DND-41 (cell line): ENCODE results near the gene FGF11.

Experiments
- ATAC-seq: fragments of 200-7000 bp; cut with Tn5 transposase; 3 replicates; pipeline ENCODE4 v1.9.1; 2021; ENCODE audit warnings: low read depth; ENCODE audit not compliant: insufficient read depth
- DNase-seq: peaks from one replicate; pipeline ENCODE4 v3.0.0-alpha.2; 2020
- H2AFZ ChIP-seq: 2 replicates; pipeline ENCODE4 v1.6.0; 2012; ENCODE audit warnings: low read depth, low read length
- H3K27ac ChIP-seq: 2 replicates; pipeline ENCODE4 v1.5.1; 2012; ENCODE audit warnings: low read length, inconsistent platforms
- H3K27me3 ChIP-seq: fragments of 200-600 bp; sonication (generic); 2 replicates; pipeline ENCODE4 v1.6.0; 2012; ENCODE audit warnings: low read length, mild to moderate bottlenecking, inconsistent platforms; ENCODE audit not compliant: insufficient read depth, poor library complexity
- H3K36me3 ChIP-seq: 2 replicates; pipeline ENCODE4 v1.5.1; 2012; ENCODE audit warnings: low read length, inconsistent platforms; ENCODE audit not compliant: insufficient read depth
- H3K4me1 ChIP-seq: 2 replicates; pipeline ENCODE4 v1.5.1; 2012; ENCODE audit warnings: mild to moderate bottlenecking, low read length; ENCODE audit not compliant: insufficient read depth
- H3K4me2 ChIP-seq: 2 replicates; pipeline ENCODE4 v1.6.0; 2012; ENCODE audit warnings: mild to moderate bottlenecking, moderate library complexity, low read length, inconsistent platforms; ENCODE audit not compliant: insufficient read depth
- H3K4me3 ChIP-seq, 2 experiments: fragments of 200-600 bp in 1 of 2; shearing (Covaris generic) in 1 of 2; 2 replicates each; pipeline ENCODE4 v1.5.1; 2012 to 2016; ENCODE audit warnings: inconsistent platforms in 2 of 2, low read length in 2 of 2, mild to moderate bottlenecking in 2 of 2, low read depth in 1 of 2, moderate library complexity in 1 of 2
- H3K79me2 ChIP-seq: 2 replicates; pipeline ENCODE4 v1.6.0; 2012; ENCODE audit warnings: low read length, inconsistent platforms; ENCODE audit not compliant: insufficient read depth
- H3K9ac ChIP-seq: 2 replicates; pipeline ENCODE4 v1.6.0; 2012; ENCODE audit warnings: low read depth, mild to moderate bottlenecking, inconsistent platforms, low read length, moderate library complexity
- H3K9me3 ChIP-seq: 2 replicates; pipeline ENCODE4 v1.5.1; 2012; ENCODE audit warnings: low read length, moderate library complexity, mild to moderate bottlenecking, inconsistent platforms; ENCODE audit not compliant: insufficient read depth, severe bottlenecking
- H4K20me1 ChIP-seq: 2 replicates; pipeline ENCODE4 v1.6.0; 2012; ENCODE audit warnings: low read length; ENCODE audit not compliant: insufficient read depth
- CTCF ChIP-seq: IDR thresholded peaks from 2 replicates; pipeline ENCODE4 v1.5.1; 2012; ENCODE audit warnings: borderline replicate concordance, low read length, moderate library complexity, mild to moderate bottlenecking; ENCODE audit not compliant: poor library complexity, severe bottlenecking; ENCODE audit errors: extremely low read depth
- EZH2 ChIP-seq: IDR thresholded peaks from 3 replicates; pipeline ENCODE4 v1.6.1; 2012; ENCODE audit warnings: borderline replicate concordance, low read depth, mild to moderate bottlenecking, moderate library complexity, low read length, inconsistent platforms; ENCODE audit not compliant: severe bottlenecking

Gene FGF11

GRCh38 chr17:7466318-7466638 lies 27.0 kb downstream of the FGF11 start:
- Histone ChIP-seq H3K79me2 (peaks cover 23% of the 10 kb centered on the region), H3K4me1 (no peaks in the 10 kb centered on the region), H3K9me3 (no peaks in the 10 kb centered on the region), H3K27me3 (no peaks in the 10 kb centered on the region), H3K36me3 (peaks cover 50% of the 10 kb centered on the region), H4K20me1 (peaks cover 11% of the 10 kb centered on the region; the same call in 1 of the 2 replicates), H3K4me3 (no peak overlapping the region), H3K27ac (no peak overlapping the region), H2AFZ (no peak overlapping the region), H3K9ac (no peak overlapping the region), H3K4me2 (no peak overlapping the region)
- ATAC-seq (no peak), DNase-seq (no peak)
- TF ChIP-seq CTCF = no peak
- TF ChIP-seq EZH2 = no peak

DNA sequence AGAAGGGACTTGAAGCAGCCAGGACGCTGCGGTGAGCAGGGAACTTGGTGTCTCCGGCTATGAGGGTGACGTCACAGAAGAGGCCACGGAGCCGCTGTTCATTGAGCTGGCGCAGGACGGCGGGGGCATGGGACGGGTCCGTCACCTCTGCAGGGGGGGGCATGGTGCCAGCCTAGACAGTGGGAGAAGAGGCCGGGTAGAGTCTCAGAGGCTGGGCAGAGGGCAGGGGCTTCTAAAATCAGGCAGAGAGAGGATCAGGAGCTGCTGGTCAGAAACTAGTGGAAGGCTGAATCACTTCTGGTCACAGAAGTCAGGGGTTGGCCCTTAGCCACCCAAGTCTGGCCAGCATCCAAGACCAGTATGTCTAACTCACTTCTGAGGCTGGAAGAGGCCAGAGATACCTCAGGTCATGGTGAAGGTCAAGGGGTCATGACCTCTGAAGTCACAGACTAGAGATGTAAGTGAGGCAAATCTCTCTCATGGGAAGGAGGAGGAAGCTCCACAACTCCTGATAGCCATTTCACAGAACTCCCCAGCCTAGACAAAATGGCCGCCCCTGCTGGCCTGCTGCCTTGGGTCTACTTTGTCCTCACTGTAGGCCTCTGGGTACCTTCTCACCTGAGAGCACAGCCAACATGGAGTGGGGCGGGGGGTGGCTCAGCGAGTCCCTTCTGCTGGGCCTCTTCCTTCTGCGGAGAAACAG lies 27.5 kb downstream of the FGF11 start:
- H3K79me2 ChIP-seq = peaks cover 28% of the 10 kb centered on the region
- no peak overlapping the region for H3K27ac ChIP-seq

DNA sequence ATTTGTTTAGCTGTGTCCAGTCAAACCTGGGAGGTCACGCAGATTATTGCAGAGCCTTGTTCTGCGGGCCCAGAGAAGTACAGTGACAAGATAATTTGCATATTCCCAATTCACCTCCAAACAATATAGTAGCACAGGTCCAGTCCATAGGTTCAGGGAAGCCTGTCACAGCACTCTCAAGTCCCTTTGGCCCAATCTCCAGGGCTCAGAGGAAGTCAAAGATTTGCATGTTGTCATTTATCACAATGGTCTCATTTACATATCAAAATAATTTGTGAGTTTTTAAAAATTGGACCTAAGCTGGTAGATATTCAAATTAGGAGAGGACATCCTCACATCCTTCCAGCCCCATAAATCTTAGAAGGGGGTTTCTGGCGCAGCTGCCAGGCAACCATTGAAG lies 28.2 kb downstream of the FGF11 start:
- ATAC-seq (no peak), DNase-seq (no peak)
- no peak overlapping the region for H3K4me2 ChIP-seq
- H3K9me3 ChIP-seq = no peaks in the 10 kb centered on the region
- no peak overlapping the region for H3K4me3 ChIP-seq
- peaks cover 40% of the 10 kb centered on the region for H3K36me3 ChIP-seq
- H2AFZ ChIP-seq = no peak overlapping the region
- TF ChIP-seq CTCF = no peak
- no peak for TF ChIP-seq EZH2
- peaks cover 33% of the 10 kb centered on the region for H3K79me2 ChIP-seq
- H3K27ac ChIP-seq = no peak overlapping the region
- H3K9ac ChIP-seq = no peak overlapping the region
- peaks cover 11% of the 10 kb centered on the region; the same call in 1 of the 2 replicates for H4K20me1 ChIP-seq
- H3K27me3 ChIP-seq = no peaks in the 10 kb centered on the region
- no peaks in the 10 kb centered on the region for H3K4me1 ChIP-seq

More for the DNA sequence above, 27.5 kb downstream of the FGF11 start:
- TF ChIP-seq EZH2 (no peak), CTCF (no peak)
- H3K9ac ChIP-seq = no peak overlapping the region
- no peaks in the 10 kb centered on the region for H3K4me1 ChIP-seq
- no peak overlapping the region for H3K4me3 ChIP-seq
- H3K9me3 ChIP-seq = no peaks in the 10 kb centered on the region
- DNase-seq (no peak), ATAC-seq (no peak)
- no peak overlapping the region for H3K4me2 ChIP-seq
- peaks cover 11% of the 10 kb centered on the region; the same call in 1 of the 2 replicates for H4K20me1 ChIP-seq
- H2AFZ ChIP-seq = no peak overlapping the region
- H3K27me3 ChIP-seq = no peaks in the 10 kb centered on the region
- H3K36me3 ChIP-seq = peaks cover 44% of the 10 kb centered on the region
